HG03108 (cell line): Measurements from ENCODE around the gene PPP3CA.

Source experiments
- ATAC-seq: cut with Tn5 transposase; IDR thresholded peaks from one replicate; pipeline ENCODE4 v1.9.1; 2021; ENCODE audit warnings: moderate library complexity; ENCODE audit not compliant: unreplicated experiment

The PPP3CA gene

DNA sequence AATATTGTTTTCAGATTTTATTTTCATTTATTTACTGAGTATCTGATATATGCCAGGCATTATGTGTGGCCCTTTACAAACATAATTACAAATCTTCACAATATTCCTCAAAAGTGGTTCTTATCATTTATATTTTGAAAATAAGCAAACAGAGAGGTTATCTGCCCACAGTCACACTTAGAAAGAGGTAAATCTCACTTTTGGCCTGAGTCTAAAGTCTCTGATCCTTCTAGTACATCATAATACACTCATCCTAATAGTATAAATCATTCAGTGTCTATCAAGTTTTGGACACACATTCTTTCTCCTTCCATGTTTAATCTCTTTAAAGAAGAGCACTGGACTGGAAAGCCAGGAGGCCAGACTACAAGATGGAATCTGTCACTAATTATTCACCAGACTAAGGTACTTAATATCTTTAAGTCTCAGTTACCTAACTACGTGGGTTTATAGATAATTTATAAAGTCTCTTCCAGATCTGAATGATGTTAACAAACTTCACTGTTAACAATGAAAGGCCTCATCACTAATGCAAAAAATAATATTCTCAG lies 281.3 kb downstream of the PPP3CA start:
- no peak for ATAC-seq

DNA sequence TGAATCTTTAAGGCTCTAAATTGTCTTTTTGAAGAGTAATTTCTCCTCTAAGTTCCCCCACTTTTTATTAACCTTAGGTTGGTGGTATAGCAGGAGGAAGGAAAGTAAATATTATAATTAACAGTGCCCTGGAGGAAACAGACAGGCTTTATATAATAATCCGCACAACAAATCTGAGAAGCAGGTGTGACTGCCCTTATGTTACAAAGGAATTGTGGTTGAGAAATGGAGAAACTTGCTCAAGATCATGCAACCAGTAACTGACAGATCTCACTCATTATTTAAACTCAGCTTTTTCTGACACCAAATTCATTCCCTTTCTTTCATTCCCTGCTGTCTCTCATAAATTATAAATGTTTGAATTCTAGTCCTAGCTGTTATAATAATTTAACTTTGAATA lies 282.0 kb downstream of the PPP3CA start:
- ATAC-seq = no peak

DNA sequence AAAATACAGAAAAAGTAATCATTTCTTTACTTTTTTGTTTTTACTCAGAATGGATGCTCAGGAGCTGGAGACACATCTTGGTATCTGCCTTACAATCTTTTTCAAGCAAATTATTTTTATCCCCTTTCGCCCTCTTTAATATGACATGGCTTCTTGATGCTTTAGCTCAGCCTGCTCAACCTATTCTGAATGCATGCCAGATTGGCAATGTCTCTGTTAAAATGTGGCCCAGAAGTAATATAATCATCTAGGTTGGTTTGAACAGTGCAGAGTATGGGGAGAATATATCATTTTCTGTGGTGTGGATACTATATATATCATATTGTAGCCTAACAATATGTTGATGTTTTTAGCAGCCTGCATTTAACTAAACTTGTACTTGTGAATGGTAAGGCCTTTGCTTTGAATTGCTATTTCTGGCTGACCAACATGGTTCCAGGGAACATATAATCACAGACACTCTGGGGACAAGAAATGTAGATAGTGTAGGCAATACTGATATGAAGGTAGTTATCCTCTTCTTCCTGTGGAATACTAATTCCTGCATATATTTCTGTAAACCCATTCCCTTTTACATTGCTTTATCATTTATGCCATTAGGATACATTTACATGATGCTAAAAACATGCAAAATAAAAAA lies 282.7 kb downstream of the PPP3CA start:
- no peak for ATAC-seq

- ATAC-seq = no peak
Measured at GRCh38 chr4:101055392-101055791, 291.9 kb downstream of the PPP3CA start.

DNA sequence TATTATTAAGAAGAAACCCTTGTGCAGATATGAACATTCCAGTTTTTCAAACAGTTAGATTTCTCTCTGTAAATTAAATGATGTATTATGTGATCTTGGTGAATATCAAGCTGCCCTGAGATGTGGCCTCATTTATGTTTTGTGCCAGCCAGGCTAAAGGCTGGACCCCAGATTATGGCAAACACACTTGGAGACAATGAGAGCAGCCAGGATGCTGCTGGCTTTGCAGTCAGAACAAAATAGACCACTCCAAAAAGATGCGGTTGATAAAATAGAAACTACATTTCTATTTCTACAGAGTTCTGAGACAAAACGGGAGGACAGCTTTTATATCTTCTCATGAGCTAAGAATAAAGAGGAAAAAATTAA lies 296.5 kb downstream of the PPP3CA start:
- ATAC-seq = no peak

GRCh38 chr4:101050088-101050836 lies 297.1 kb downstream of the PPP3CA start:
- ATAC-seq = no peak

DNA sequence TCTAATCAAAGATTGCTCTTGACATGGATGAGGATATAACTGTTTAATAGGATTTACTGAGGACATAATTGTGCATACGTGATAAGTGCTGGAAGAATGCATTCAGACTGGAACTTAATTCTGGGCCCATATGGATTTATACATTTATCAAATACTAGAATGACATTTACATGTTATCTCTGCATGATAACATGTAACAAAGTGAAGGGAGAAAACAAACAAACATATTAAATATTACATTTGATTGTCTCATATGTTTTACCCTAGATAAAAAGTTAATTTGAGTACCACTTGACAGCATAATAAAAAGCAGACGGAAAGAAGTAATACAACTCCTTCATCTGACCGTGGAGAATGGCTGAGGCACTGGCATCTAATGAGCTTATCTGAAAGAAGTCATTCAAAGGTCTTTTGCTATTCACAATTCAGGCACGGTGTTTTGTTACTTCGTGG lies 297.8 kb downstream of the PPP3CA start:
- ATAC-seq = no peak

DNA sequence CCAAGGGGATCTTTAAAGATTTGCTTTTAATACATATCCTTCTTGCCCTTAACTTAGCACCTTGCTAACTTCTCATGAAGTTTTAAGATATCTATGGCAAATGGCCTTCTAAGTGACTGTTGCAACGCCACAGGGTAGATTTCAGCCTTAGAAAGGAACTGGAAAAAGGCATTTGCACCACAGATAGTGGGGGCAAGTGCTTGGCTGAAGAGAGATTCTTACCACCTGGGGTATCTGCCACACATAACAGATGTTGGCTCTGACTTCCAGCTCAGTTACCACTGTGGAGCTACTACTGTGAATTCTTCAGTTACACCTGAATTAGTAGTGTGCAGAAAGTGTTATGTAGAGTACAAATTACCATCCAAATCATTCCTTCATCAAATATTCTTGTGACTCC lies 302.6 kb downstream of the PPP3CA start:
- ATAC-seq = no peak

DNA sequence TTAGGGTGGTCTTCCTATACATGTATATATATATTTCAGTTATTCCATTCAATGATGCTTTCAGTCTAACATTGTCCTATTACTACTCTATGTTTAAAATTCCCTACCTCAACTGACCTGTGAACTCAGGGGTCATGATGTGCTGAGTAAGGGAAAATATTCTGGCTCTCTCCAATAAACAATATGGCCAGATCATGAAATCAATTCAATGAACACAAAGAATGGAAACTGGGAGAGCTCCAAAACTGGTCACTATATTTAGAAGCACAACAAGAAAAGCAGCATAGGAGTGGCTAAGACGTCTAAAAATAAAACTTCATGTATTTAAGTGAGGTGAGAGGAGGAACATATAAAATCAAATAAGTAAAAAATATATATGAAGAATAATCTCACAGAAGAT lies 304.5 kb downstream of the PPP3CA start:
- ATAC-seq = no peak

DNA sequence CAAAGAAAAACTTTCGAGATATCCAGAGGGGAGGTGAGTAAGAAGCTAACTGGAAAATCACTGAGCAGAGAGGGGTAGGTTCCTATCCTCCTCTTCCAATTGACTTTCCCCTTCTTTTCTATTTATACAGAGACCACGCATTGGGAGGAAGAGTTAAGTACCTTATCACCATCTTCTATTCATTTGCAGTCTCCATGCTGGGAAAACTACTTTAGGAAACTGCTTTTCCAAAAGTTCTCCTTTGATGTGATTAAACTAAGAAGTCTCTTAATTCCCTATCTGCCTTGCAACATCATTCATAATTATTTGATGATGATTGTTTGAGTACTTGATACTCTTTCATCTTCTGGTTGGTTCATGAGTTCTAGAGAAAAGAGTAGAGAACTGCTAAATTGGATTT lies 306.6 kb downstream of the PPP3CA start:
- no peak for ATAC-seq

GRCh38 chr4:101039367-101039766 lies 308.0 kb downstream of the PPP3CA start:
- no peak for ATAC-seq

DNA sequence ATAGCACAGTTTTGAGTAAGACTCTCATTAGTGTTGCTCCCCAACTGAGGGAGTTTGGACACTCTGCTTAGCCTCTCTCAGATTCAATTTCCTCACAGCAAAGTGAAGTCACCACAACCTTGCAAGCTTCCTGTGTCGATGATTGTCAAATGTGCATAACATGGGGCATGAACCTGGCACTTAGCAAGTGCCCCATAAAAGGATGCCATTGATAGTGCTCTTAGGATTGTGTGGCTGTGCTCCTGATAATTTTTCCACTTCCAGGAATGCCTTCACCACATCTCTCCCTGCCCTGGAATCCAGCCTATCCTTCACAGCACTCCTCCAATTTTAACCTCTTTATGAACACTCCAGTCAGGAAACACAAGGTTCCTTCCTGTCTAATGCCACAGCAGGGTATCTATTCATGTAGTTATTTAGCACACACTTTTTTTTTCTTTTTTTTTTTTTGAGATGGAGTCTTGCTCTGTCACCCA lies 309.4 kb downstream of the PPP3CA start:
- no peak for ATAC-seq

DNA sequence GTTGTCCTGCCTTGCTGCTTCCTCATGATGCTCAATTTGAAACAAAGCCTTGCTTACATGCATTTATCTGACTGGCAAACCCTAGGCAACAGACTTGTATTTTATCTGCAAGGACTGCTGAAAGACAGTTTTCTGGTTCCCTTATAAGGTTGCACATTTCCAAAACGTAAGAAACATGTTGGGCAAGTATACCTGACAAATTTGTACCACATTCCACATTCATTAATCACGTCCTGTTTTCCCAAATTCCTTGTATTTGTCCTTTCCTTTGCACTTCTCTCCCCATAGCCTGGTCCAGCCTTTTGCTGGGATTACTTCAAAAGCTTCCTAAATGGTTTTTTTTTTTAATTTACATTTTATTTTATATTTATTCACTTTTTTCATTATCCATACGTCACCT lies 310.1 kb downstream of the PPP3CA start:
- no peak for ATAC-seq

DNA sequence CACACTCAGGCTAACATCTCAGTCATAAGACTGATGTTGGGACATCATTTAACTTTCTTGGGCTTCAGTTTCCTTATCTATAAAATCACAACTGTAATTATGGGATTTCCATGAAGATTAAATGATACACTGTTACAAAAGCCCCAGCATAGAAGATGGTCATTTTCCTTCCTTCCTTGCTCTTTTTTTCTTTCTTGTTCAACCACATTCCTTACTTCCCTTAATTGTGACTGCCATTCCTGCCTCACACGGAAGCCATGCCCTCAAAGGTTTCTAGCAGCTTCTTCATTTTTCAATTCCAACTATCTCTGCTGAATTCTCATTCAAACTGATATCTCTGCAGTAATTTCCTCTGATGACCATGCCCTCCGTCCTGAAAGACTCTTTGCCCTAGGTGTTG lies 311.8 kb downstream of the PPP3CA start:
- no peak for ATAC-seq

DNA sequence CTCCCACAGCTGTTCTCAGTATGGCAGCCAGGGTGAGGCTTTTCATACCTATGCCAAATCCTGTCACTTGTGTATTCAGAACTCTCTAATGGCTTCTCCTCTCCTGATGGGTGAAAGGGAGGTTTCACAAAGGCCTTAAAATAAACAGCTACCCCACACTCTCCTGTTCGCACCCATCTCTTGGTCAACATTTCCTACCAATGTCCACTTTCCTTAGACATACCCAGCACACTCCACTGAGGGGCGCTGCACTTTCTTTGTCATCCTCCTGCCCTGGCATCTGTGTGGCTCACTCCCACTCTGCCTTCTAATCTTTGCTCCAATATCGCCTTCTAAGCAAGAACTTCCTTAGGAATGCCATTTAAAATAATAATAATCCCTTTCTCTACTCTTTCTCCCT lies 313.3 kb downstream of the PPP3CA start:
- no peak for ATAC-seq

- ATAC-seq = no peak
Measured at GRCh38 chr4:101032541-101032940, 314.8 kb downstream of the PPP3CA start.

DNA sequence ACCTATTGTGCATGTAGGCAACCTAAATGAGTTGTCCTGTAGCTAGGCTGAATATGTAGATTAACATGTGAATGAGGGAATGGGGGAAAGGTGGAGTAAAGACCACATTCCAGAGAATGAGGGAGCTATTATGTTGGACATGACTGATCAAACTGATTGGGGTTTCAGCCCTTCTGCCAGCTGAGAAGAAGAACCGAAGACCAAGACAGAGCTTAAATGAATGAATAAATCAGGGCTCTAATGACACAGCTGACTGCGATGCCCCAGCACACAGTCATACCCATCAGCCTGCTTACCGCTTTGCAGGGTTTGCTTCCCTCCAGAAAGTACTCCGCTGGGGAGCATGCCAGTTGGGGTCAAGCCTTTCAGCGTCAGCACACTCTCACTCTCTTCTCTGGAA lies 315.4 kb downstream of the PPP3CA start:
- ATAC-seq = no peak

DNA sequence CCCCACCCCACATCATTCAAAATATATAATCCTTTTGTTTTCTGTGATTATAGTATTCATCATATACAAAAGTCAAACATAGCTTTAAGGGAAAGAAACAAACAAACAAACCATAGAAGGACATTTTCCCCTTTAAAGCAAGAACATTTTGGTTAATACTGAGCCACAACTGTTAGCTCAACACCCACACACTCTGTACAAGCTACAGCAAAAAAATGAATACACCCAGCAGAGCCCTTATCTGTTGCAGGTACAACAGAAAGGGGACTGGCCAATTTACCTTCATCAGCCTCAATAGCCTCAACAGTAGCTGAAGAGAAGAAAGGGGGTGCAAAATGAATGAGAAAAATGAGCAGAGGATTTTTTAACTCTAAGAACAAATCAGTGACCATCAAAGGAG lies 318.4 kb downstream of the PPP3CA start:
- ATAC-seq = no peak

- ATAC-seq = no peak
Measured at GRCh38 chr4:101027721-101028120, 319.6 kb downstream of the PPP3CA start.

GRCh38 chr4:101025755-101026154 lies 321.6 kb downstream of the PPP3CA start:
- no peak for ATAC-seq

DNA sequence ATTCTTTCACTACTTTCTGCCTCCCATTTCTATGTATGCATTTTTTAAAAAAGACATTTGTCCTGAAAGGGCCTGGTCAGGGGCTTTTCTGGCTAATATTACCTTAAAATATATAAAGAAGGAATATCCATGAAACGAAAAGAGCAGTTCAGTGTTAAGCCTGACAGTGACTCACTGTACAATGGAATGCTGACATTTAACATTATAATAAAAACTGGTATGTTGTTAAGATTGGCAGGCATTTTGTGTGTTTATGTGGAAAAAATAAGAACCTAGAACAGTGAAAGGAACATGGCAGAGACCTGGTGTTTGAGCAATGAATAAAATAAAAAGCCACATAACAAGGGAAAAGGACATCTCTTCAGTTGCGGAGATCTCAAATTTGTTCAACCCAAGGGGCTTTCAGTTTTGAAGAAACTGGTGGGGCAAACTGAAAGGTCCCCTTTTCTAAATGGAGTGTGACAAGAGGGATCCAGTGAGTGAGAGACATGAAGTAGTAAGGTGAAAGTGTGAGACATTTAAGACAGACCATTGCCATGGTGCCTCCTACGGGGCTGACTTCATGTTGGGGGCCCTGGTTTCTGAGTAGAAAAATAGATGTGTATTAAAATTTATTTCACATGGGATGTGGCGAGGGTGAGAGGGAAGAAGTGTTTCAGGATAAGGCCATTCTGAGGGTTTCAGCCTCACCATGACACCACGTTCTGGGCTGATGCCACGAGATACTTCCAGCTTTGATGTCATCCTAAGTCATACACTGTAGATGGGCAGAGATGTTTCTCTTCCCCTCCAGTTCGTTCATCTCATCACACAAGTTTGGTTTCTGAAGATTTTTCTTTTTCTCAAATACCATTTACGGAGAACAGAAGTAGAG lies 324.9 kb downstream of the PPP3CA start:
- no peak for ATAC-seq
